ENCODE measurements around the gene KRTAP25-1.

KRTAP25-1 gene

GRCh38 chr21:30289215-30289614, at the start of gene KRTAP25-1:
Gene KRTAP25-1 (minus strand): TSS chr21:30289514. CDS start chr21:30289490, 24 bp downstream.
- DNase-seq, result no peak

GRCh38 chr21:30338717-30339116, 49.4 kb upstream of the KRTAP25-1 start:
- DNase-seq, result no peak

GRCh38 chr21:30337772-30338171, 48.5 kb upstream of the KRTAP25-1 start:
- no peak for DNase-seq

- DNase-seq, result no peak
Measured at GRCh38 chr21:30337276-30337744, 48.0 kb upstream of the KRTAP25-1 start, which contains the start of gene KRTAP27-1. Gene KRTAP27-1 (minus strand): TSS chr21:30337694. CDS start chr21:30337668, 26 bp downstream.

- no peak for DNase-seq
Measured at GRCh38 chr21:30336596-30336995, 47.3 kb upstream of the KRTAP25-1 start.

GRCh38 chr21:30333736-30334135, 44.4 kb upstream of the KRTAP25-1 start:
- DNase-seq, result no peak

GRCh38 chr21:30332681-30333080, 43.4 kb upstream of the KRTAP25-1 start:
- no peak for DNase-seq

- DNase-seq, result no peak
Measured at GRCh38 chr21:30329203-30329875, 40.0 kb upstream of the KRTAP25-1 start.

- no peak for DNase-seq
Measured at GRCh38 chr21:30326390-30326789, 37.1 kb upstream of the KRTAP25-1 start.

- no peak for DNase-seq
Measured at GRCh38 chr21:30320215-30320614, 30.9 kb upstream of the KRTAP25-1 start, which contains the start of gene KRTAP26-1. Gene KRTAP26-1 (minus strand): TSS chr21:30320315. CDS start chr21:30320035, 280 bp downstream.

GRCh38 chr21:30315701-30316100, 26.4 kb upstream of the KRTAP25-1 start:
- no peak for DNase-seq

GRCh38 chr21:30306884-30307283, 17.6 kb upstream of the KRTAP25-1 start:
- DNase-seq, result no peak

- DNase-seq, result no peak
Measured at GRCh38 chr21:30305136-30305535, 15.8 kb upstream of the KRTAP25-1 start.

GRCh38 chr21:30282850-30283249, 6.5 kb downstream of the KRTAP25-1 start, which contains the start of gene KRTAP24-1:
Gene KRTAP24-1 (minus strand): TSS chr21:30282950. CDS start chr21:30282932, 18 bp downstream.
- no peak for DNase-seq

GRCh38 chr21:30271611-30272010, 17.7 kb downstream of the KRTAP25-1 start:
- DNase-seq, result no peak

GRCh38 chr21:30271156-30271555, 18.2 kb downstream of the KRTAP25-1 start:
- no peak for DNase-seq

- DNase-seq, result no peak
Measured at GRCh38 chr21:30269803-30270530, 19.3 kb downstream of the KRTAP25-1 start.

GRCh38 chr21:30268608-30269197, 20.6 kb downstream of the KRTAP25-1 start:
- peak; percentile 21 for DNase-seq

GRCh38 chr21:30257773-30258172, 31.5 kb downstream of the KRTAP25-1 start:
- peak; percentile 15 for DNase-seq

- DNase-seq, result no peak
Measured at GRCh38 chr21:30256100-30256499, 33.2 kb downstream of the KRTAP25-1 start.

- no peak for DNase-seq
Measured at GRCh38 chr21:30255679-30256078, 33.6 kb downstream of the KRTAP25-1 start.

- no peak for DNase-seq
Measured at GRCh38 chr21:30251781-30252180, 37.5 kb downstream of the KRTAP25-1 start.

GRCh38 chr21:30249936-30250335, 39.4 kb downstream of the KRTAP25-1 start:
- no peak for DNase-seq
